ENCODE data around the gene COL23A1.

Gene COL23A1

GRCh38 chr5:178312880-178313282 is 277.3 kb downstream of the COL23A1 start:
- H2AFZ ChIP-seq (ENCODE audit: low read length), result no peak overlapping the region
- H3K4me3 ChIP-seq (ENCODE audit: low read length), result no peak overlapping the region
- H3K79me2 ChIP-seq (ENCODE audit: low read length), result no peaks in the 10 kb centered on the region
- H3K27ac ChIP-seq (ENCODE audit: low read length), result no peak overlapping the region
- DNase-seq, result no peak
- no peak overlapping the region for H3K9ac ChIP-seq (ENCODE audit: low read length)
- no peaks in the 10 kb centered on the region for H3K9me2 ChIP-seq (replicated peaks; ENCODE audit: insufficient read depth, low read length)
- H3K9me3 ChIP-seq (replicated peaks; ENCODE audit: insufficient read depth, low read length), result no peaks in the 10 kb centered on the region
- no peaks in the 10 kb centered on the region for H3K4me1 ChIP-seq (ENCODE audit: low read length)
- no peaks in the 10 kb centered on the region for H3K36me3 ChIP-seq (replicated peaks; ENCODE audit: insufficient read depth, low read length)
- H3K27me3 ChIP-seq (replicated peaks; ENCODE audit: insufficient read depth, low read length), result peaks cover 39% of the 10 kb centered on the region
- TF ChIP-seq EZH2phosphoT487 (IDR thresholded peaks at IDR 0.05; ENCODE audit: low read length) (no peak), EZH2 (optimal IDR thresholded peaks at IDR 0.05; ENCODE audit: low read depth, low read length) (no peak)
- H3K4me2 ChIP-seq (ENCODE audit: low read depth, low read length), result no peak overlapping the region
- H3F3A ChIP-seq (ENCODE audit: insufficient read depth, low read length), result no peaks in the 10 kb centered on the region
- no peaks in the 10 kb centered on the region for H4K20me1 ChIP-seq (ENCODE audit: insufficient read depth, low read length)

DNA sequence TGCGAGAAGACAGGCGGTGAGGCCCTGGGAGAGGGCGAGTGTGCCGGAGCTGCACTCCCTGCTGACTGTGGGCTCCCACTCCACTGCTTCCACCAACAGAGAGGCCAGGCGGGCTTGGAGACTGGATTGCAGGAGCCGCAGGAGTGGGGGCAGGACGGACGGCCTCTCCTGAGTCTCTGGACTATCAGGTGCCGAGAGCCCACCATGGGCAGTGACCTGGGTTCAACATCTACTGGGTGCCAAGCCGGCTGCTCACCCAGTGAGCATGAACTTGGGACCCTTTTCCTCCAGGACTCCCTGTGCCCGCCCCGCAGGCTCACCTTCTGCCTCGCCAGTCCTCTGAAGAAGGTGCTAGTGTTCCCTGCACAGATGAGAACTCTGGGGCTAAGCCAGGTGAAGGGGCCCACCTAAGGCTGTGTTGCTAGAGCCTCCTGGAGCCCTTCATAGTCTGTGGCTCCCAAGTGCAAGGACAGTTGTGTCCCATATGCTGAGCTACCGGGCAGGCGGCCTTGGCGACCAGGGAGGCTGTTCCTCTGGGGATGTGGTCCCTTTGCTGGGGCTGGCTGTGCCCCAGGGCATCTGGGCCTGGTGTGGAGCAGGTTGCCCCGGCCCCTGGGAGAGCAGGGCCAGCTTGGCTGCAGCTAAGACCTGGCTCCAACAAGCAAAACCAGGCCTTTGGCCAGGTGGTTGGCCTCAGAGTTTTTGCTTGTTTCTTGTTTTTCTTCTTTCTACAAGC is 279.9 kb downstream of the COL23A1 start:
- no peak for TF ChIP-seq CTCF (IDR thresholded peaks at IDR 0.05; ENCODE audit: low read length)
- TF ChIP-seq EZH2 (optimal IDR thresholded peaks at IDR 0.05; ENCODE audit: low read depth, low read length), result no peak
- no peak for TF ChIP-seq EZH2phosphoT487 (IDR thresholded peaks at IDR 0.05; ENCODE audit: low read length)
- no peak overlapping the region for H3K4me3 ChIP-seq (ENCODE audit: low read length)
- H3K79me2 ChIP-seq (ENCODE audit: low read length), result no peaks in the 10 kb centered on the region
- no peak overlapping the region for H2AFZ ChIP-seq (ENCODE audit: low read length)
- DNase-seq, result no peak
- H3K4me1 ChIP-seq (ENCODE audit: low read length), result no peaks in the 10 kb centered on the region
- H3K27ac ChIP-seq (ENCODE audit: low read length), result no peak overlapping the region
- no peaks in the 10 kb centered on the region for H3K36me3 ChIP-seq (replicated peaks; ENCODE audit: insufficient read depth, low read length)
- H3K9ac ChIP-seq (ENCODE audit: low read length), result no peak overlapping the region
- no peak overlapping the region for H3K4me2 ChIP-seq (ENCODE audit: low read depth, low read length)
- H3K9me3 ChIP-seq (replicated peaks; ENCODE audit: insufficient read depth, low read length), result no peaks in the 10 kb centered on the region
- no peaks in the 10 kb centered on the region for H3K9me2 ChIP-seq (replicated peaks; ENCODE audit: insufficient read depth, low read length)
- peaks cover 43% of the 10 kb centered on the region for H3K27me3 ChIP-seq (replicated peaks; ENCODE audit: insufficient read depth, low read length)
- no peaks in the 10 kb centered on the region for H3F3A ChIP-seq (ENCODE audit: insufficient read depth, low read length)
- H4K20me1 ChIP-seq (ENCODE audit: insufficient read depth, low read length), result no peaks in the 10 kb centered on the region

DNA sequence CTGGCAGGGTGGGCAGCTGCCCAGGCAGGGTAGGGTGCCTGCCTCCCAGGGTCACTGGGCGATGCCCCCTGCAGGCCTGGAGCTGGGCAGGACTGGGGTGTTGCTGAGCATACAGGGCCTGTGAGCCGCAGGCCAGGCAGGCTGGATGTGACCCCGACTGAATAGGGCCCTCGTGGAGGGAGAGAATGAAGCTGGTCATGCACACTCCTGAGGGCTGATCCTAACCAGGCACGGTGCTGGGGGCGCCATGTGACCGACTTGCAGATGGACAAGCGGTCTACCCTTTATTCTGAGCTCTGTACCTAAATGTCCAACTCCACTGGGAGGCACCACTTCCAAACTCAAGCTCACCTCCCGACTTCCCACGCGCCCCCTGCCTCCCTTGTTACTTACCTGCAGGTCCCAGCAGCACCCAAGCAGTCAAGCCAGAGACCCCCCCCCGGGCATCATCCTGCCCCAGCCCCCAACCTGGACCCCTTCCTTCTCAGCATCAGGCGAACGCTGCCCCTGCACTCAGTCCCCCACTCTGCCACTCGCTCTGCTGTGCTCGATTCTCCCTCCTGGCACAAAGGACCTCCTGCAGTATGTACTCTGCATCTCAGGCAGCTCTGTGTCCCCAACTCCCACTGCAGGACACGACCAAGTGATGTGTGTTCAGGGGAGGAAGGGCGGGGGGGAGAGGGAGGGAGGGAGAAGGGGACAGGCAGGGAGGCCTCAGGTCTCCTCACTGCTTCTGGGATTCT is 280.8 kb downstream of the COL23A1 start:
- Histone ChIP-seq H4K20me1 (ENCODE audit: insufficient read depth, low read length) (no peaks in the 10 kb centered on the region), H3K4me3 (ENCODE audit: low read length) (no peak overlapping the region), H3K4me1 (ENCODE audit: low read length) (no peaks in the 10 kb centered on the region), H3K9me2 (replicated peaks; ENCODE audit: insufficient read depth, low read length) (no peaks in the 10 kb centered on the region), H3K27ac (ENCODE audit: low read length) (no peak overlapping the region), H3K9me3 (replicated peaks; ENCODE audit: insufficient read depth, low read length) (no peaks in the 10 kb centered on the region), H3K79me2 (ENCODE audit: low read length) (no peaks in the 10 kb centered on the region), H3K9ac (ENCODE audit: low read length) (no peak overlapping the region), H2AFZ (ENCODE audit: low read length) (no peak overlapping the region), H3K27me3 (replicated peaks; ENCODE audit: insufficient read depth, low read length) (peaks cover 40% of the 10 kb centered on the region), H3F3A (ENCODE audit: insufficient read depth, low read length) (no peaks in the 10 kb centered on the region), H3K4me2 (ENCODE audit: low read depth, low read length) (no peak overlapping the region), H3K36me3 (replicated peaks; ENCODE audit: insufficient read depth, low read length) (no peaks in the 10 kb centered on the region)
- no peak for TF ChIP-seq EZH2 (optimal IDR thresholded peaks at IDR 0.05; ENCODE audit: low read depth, low read length)
- no peak for TF ChIP-seq EZH2phosphoT487 (IDR thresholded peaks at IDR 0.05; ENCODE audit: low read length)
- no peak for TF ChIP-seq CTCF (IDR thresholded peaks at IDR 0.05; ENCODE audit: low read length)
- no peak for DNase-seq

All from MM.1S (cell line).